ENCODE measurements around the gene MMS22L.

GRCh38 chr6:97289332-97289731 is 6.3 kb upstream of the MMS22L start:
- TF ChIP-seq POLR2AphosphoS5 (IDR thresholded peaks at IDR 0.05; ENCODE audit: borderline replicate concordance, low read depth, low read length) (no peak), EZH2 (IDR thresholded peaks at IDR 0.05) (no peak), FOXP2 (optimal IDR thresholded peaks at IDR 0.05; ENCODE audit: control extremely low read depth, extremely low read length, insufficient read depth) (no peak)
